PC-9 (cell line): Measurements from ENCODE around the gene MORN5.

ENCODE experiments used
- EZH2 ChIP-seq: fragments of 200-600 bp; sonication (generic); IDR thresholded peaks from 2 replicates; pipeline ENCODE4 v1.8.0; 2017; ENCODE audit warnings: antibody characterized with exemption, low read depth
- TF ChIP-seq, protein P1 (sequence below): fragments of 200-600 bp; sonication (generic); conservative IDR thresholded peaks from 2 replicates; pipeline ENCODE4 v1.6.1; 2017; ENCODE audit warnings: mixed run types, antibody characterized with exemption, mild to moderate bottlenecking, moderate library complexity

DNA sequence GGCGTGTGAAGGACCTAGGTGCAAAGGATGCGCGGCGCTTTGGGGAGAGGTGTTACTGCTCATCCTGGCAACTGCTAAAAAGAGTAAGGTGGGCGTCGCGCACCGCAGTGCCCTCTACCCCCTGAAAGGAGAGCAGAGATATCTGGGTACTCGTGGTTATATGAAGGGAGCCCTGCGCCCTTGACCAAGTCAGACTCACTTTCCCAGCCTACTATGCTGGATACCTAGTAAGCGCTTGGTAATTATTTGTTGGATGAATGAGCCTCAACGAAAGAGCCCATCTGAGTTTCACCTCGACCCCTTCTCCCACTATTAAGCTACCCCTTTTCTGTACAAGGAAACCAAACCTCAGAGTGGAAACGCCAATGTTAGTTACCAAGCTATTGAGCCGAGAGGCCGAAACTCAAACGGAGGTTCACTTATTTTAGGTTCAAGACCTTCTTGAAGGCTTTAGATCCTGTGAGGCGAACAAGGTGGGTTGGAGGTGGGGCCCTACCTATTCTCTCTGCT is 61.0 kb downstream of the MORN5 start:
- no peak for TF ChIP-seq EZH2
- TF ChIP-seq, protein P1, sequence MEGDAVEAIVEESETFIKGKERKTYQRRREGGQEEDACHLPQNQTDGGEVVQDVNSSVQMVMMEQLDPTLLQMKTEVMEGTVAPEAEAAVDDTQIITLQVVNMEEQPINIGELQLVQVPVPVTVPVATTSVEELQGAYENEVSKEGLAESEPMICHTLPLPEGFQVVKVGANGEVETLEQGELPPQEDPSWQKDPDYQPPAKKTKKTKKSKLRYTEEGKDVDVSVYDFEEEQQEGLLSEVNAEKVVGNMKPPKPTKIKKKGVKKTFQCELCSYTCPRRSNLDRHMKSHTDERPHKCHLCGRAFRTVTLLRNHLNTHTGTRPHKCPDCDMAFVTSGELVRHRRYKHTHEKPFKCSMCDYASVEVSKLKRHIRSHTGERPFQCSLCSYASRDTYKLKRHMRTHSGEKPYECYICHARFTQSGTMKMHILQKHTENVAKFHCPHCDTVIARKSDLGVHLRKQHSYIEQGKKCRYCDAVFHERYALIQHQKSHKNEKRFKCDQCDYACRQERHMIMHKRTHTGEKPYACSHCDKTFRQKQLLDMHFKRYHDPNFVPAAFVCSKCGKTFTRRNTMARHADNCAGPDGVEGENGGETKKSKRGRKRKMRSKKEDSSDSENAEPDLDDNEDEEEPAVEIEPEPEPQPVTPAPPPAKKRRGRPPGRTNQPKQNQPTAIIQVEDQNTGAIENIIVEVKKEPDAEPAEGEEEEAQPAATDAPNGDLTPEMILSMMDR, result no peak
